GM19043 (cell line): ENCODE measurements around the gene SESTD1.

ENCODE experiments used
- ATAC-seq: cut with Tn5 transposase; IDR thresholded peaks from one replicate; pipeline ENCODE4 v1.9.1; 2021; ENCODE audit warnings: low read depth; ENCODE audit not compliant: unreplicated experiment

Gene SESTD1

GRCh38 chr2:179264368-179265081 is at the start of gene SESTD1:
Gene SESTD1, minus strand, starts transcription at chr2:179264832. Its CDS starts 72,991 bp downstream, at chr2:179191841.
- peak; percentile 52 for ATAC-seq

GRCh38 chr2:179313057-179313456 is 48.4 kb upstream of the SESTD1 start:
- no peak for ATAC-seq

- no peak for ATAC-seq
Observed at GRCh38 chr2:179311101-179311500, 46.5 kb upstream of the SESTD1 start.

GRCh38 chr2:179307616-179308371 is 43.2 kb upstream of the SESTD1 start:
- no peak for ATAC-seq

GRCh38 chr2:179305125-179305524 is 40.5 kb upstream of the SESTD1 start:
- no peak for ATAC-seq

GRCh38 chr2:179304424-179304823 is 39.8 kb upstream of the SESTD1 start:
- no peak for ATAC-seq

GRCh38 chr2:179302764-179303571 is 38.3 kb upstream of the SESTD1 start:
- ATAC-seq = no peak

GRCh38 chr2:179302149-179302548 is 37.5 kb upstream of the SESTD1 start:
- no peak for ATAC-seq

GRCh38 chr2:179298666-179299065 is 34.0 kb upstream of the SESTD1 start:
- ATAC-seq = no peak

- no peak for ATAC-seq
Observed at GRCh38 chr2:179297927-179298326, 33.3 kb upstream of the SESTD1 start.

- no peak for ATAC-seq
Observed at GRCh38 chr2:179290329-179290728, 25.7 kb upstream of the SESTD1 start.

- no peak for ATAC-seq
Observed at GRCh38 chr2:179285060-179285459, 20.4 kb upstream of the SESTD1 start.

GRCh38 chr2:179277429-179278196 is 13.0 kb upstream of the SESTD1 start:
- no peak for ATAC-seq

- ATAC-seq = no peak
Observed at GRCh38 chr2:179275253-179276012, 10.8 kb upstream of the SESTD1 start.

- peak; percentile 92 for ATAC-seq
Observed at GRCh38 chr2:179274749-179275148, 10.1 kb upstream of the SESTD1 start.

- no peak for ATAC-seq
Observed at GRCh38 chr2:179273461-179273962, 8.9 kb upstream of the SESTD1 start.

GRCh38 chr2:179272406-179273192 is 8.0 kb upstream of the SESTD1 start:
- ATAC-seq = no peak

GRCh38 chr2:179270689-179271088 is 6.1 kb upstream of the SESTD1 start:
- ATAC-seq = no peak
